ENCODE results near the gene PCSK1N. TPM values are rescaled to one million over a fixed set of nuclear protein-coding genes. Genes with fewer than 3 reads are reported as not detected.

The PCSK1N gene
- total and polyA plus RNA-seq, 9 of the 15 experiments (the other 6 are each of a cell fraction or from before 2014, with no cell fraction given), result 0.07 to 0.55 (median 0.54) TPM; not detected in 6

GRCh38 chrX:48800574-48801279, 34.7 kb downstream of the PCSK1N start (continued):
- no peak for TF ChIP-seq FIP1L1 (IDR thresholded peaks at IDR 0.05; ENCODE audit: low read depth, low read length, poor library complexity, severe bottlenecking)
- TF ChIP-seq HMGXB4 (CRISPR knock-in tag; IDR thresholded peaks at IDR 0.05), result no peak
- TF ChIP-seq MYC (IDR thresholded peaks at IDR 0.05; ENCODE audit: low read depth, low read length), result peak; percentile 24
- TF ChIP-seq MYC (CRISPR knock-in tag; IDR thresholded peaks at IDR 0.05; ENCODE audit: borderline replicate concordance, low read depth), result no peak
- no peak; the same call in 1 of the 2 replicates for TF ChIP-seq ERF (CRISPR knock-in tag; IDR thresholded peaks at IDR 0.05)
- TF ChIP-seq, protein P1, sequence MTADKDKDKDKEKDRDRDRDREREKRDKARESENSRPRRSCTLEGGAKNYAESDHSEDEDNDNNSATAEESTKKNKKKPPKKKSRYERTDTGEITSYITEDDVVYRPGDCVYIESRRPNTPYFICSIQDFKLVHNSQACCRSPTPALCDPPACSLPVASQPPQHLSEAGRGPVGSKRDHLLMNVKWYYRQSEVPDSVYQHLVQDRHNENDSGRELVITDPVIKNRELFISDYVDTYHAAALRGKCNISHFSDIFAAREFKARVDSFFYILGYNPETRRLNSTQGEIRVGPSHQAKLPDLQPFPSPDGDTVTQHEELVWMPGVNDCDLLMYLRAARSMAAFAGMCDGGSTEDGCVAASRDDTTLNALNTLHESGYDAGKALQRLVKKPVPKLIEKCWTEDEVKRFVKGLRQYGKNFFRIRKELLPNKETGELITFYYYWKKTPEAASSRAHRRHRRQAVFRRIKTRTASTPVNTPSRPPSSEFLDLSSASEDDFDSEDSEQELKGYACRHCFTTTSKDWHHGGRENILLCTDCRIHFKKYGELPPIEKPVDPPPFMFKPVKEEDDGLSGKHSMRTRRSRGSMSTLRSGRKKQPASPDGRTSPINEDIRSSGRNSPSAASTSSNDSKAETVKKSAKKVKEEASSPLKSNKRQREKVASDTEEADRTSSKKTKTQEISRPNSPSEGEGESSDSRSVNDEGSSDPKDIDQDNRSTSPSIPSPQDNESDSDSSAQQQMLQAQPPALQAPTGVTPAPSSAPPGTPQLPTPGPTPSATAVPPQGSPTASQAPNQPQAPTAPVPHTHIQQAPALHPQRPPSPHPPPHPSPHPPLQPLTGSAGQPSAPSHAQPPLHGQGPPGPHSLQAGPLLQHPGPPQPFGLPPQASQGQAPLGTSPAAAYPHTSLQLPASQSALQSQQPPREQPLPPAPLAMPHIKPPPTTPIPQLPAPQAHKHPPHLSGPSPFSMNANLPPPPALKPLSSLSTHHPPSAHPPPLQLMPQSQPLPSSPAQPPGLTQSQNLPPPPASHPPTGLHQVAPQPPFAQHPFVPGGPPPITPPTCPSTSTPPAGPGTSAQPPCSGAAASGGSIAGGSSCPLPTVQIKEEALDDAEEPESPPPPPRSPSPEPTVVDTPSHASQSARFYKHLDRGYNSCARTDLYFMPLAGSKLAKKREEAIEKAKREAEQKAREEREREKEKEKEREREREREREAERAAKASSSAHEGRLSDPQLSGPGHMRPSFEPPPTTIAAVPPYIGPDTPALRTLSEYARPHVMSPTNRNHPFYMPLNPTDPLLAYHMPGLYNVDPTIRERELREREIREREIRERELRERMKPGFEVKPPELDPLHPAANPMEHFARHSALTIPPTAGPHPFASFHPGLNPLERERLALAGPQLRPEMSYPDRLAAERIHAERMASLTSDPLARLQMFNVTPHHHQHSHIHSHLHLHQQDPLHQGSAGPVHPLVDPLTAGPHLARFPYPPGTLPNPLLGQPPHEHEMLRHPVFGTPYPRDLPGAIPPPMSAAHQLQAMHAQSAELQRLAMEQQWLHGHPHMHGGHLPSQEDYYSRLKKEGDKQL (CRISPR knock-in tag; IDR thresholded peaks at IDR 0.05; ENCODE audit: borderline replicate concordance), result no peak
- no peak for TF ChIP-seq RBM17 (IDR thresholded peaks at IDR 0.05; ENCODE audit: borderline replicate concordance, low read depth, low read length)
- TF ChIP-seq ID3 (CRISPR knock-in tag; IDR thresholded peaks at IDR 0.05), result no peak
- peak; percentile 100 for TF ChIP-seq ID3 (tag; IDR thresholded peaks at IDR 0.05)
- TF ChIP-seq FOXM1 (IDR thresholded peaks at IDR 0.05; ENCODE audit: low read depth), result peak; percentile 91
- no peak for TF ChIP-seq FOXM1 (CRISPR knock-in tag; IDR thresholded peaks at IDR 0.05; ENCODE audit: low read depth)
- TF ChIP-seq, protein P2, sequence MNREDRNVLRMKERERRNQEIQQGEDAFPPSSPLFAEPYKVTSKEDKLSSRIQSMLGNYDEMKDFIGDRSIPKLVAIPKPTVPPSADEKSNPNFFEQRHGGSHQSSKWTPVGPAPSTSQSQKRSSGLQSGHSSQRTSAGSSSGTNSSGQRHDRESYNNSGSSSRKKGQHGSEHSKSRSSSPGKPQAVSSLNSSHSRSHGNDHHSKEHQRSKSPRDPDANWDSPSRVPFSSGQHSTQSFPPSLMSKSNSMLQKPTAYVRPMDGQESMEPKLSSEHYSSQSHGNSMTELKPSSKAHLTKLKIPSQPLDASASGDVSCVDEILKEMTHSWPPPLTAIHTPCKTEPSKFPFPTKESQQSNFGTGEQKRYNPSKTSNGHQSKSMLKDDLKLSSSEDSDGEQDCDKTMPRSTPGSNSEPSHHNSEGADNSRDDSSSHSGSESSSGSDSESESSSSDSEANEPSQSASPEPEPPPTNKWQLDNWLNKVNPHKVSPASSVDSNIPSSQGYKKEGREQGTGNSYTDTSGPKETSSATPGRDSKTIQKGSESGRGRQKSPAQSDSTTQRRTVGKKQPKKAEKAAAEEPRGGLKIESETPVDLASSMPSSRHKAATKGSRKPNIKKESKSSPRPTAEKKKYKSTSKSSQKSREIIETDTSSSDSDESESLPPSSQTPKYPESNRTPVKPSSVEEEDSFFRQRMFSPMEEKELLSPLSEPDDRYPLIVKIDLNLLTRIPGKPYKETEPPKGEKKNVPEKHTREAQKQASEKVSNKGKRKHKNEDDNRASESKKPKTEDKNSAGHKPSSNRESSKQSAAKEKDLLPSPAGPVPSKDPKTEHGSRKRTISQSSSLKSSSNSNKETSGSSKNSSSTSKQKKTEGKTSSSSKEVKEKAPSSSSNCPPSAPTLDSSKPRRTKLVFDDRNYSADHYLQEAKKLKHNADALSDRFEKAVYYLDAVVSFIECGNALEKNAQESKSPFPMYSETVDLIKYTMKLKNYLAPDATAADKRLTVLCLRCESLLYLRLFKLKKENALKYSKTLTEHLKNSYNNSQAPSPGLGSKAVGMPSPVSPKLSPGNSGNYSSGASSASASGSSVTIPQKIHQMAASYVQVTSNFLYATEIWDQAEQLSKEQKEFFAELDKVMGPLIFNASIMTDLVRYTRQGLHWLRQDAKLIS (CRISPR knock-in tag; IDR thresholded peaks at IDR 0.05), result no peak
- TF ChIP-seq ZNF134 (CRISPR knock-in tag; conservative IDR thresholded peaks at IDR 0.05), result no peak
- TF ChIP-seq ZNF444 (CRISPR knock-in tag; IDR thresholded peaks at IDR 0.05), result no peak
- no peak for TF ChIP-seq SREBF2 (CRISPR knock-in tag; IDR thresholded peaks at IDR 0.05)
- no peak for TF ChIP-seq ZNF551 (CRISPR knock-in tag; IDR thresholded peaks at IDR 0.05)
- peak; percentile 97 for TF ChIP-seq SMARCE1 (IDR thresholded peaks at IDR 0.05)

Data from K562 (cell line).